Measurements from ENCODE around the gene SS18L1.

- TF ChIP-seq CTCF (IDR thresholded peaks at IDR 0.05 in 2 of 3, conservative IDR thresholded peaks at IDR 0.05 in 1 of 3; ENCODE audit: control insufficient read depth in 2 of 3, extremely low read depth in 1 of 3, insufficient read depth in 1 of 3, low read depth in 3 of 3, low read length in 3 of 3): no peak
- no peak for TF ChIP-seq SMC3 (IDR thresholded peaks at IDR 0.05; ENCODE audit: borderline replicate concordance, low read length)
- TF ChIP-seq SPI1 (IDR thresholded peaks at IDR 0.05; ENCODE audit: borderline replicate concordance, insufficient read depth, low read depth, low read length): no peak
These were observed 29.1 kb downstream of the SS18L1 start for GRCh38 chr20:62172666-62173065.
